ENCODE data around the gene C9orf78.
A peak's percentile ranks its signal among the peaks of the same experiment; 100 is the strongest.

The C9orf78 gene

GRCh38 chr9:129876815-129877214 is 41.7 kb upstream of the C9orf78 start:
- DNase-seq (ENCODE audit: insufficient read length, low spot score) (no peak), FAIRE-seq (no peak)
- no peak for TF ChIP-seq TAF1 (IDR thresholded peaks at IDR 0.05; ENCODE audit: low read depth, low read length)
- TF ChIP-seq POU2F2 (IDR thresholded peaks at IDR 0.05; ENCODE audit: low read depth, low read length): no peak
- no peak for TF ChIP-seq POLR2AphosphoS5 (IDR thresholded peaks at IDR 0.05; ENCODE audit: low read depth, low read length)
- TF ChIP-seq POLR2A (IDR thresholded peaks at IDR 0.05; ENCODE audit: low read depth, low read length): no peak
- no peak for TF ChIP-seq PAX5 (IDR thresholded peaks at IDR 0.05; ENCODE audit: insufficient read depth, low read length, severe bottlenecking)
- TF ChIP-seq SPI1 (IDR thresholded peaks at IDR 0.05; ENCODE audit: low read depth, low read length): peak; percentile 41; the same call in 1 of the 2 replicates

DNA sequence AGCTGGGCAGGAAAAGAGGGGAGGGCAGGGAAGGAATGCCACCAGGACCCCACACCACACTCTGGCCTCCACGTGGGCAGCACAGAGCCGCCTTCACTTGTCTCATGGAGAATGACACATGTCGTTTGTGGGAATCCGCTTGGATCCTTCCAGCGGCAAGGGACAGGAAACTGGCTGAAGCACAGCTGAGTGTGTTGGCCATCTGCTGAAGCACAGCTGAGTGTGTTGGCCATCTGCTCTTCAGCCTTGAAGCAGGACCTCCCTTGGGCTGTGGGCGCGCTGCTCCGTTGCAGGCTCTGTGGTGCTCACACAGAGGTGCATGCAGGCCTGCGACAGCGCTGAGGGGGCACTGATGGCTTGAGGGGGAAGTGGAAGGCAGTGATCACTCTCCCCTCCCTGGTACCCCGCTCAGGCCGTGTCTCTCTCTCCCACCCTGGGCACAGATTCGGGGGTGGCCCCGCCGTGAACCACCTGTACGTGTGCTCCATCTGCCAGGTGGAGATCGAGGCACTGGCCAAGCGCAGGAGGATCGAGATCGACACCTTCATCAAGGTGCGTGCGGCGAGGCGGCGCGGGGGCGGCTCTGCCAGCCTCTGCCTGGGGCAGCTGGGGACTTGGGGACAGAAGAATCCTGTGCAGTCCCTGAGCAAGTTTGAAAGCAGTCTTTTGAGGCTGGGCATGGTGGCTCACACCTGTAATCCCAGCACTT is 40.8 kb upstream of the C9orf78 start:
- DNase-seq (ENCODE audit: insufficient read length, low spot score) (no peak), FAIRE-seq (no peak)
- TF ChIP-seq POLR2A (IDR thresholded peaks at IDR 0.05; ENCODE audit: low read depth, low read length) (no peak), POU2F2 (IDR thresholded peaks at IDR 0.05; ENCODE audit: low read depth, low read length) (no peak), TAF1 (IDR thresholded peaks at IDR 0.05; ENCODE audit: low read depth, low read length) (no peak)

- DNase-seq (ENCODE audit: insufficient read length, low spot score): no peak
- FAIRE-seq: no peak
- TF ChIP-seq POLR2AphosphoS5 (IDR thresholded peaks at IDR 0.05; ENCODE audit: low read depth, low read length) (no peak), TAF1 (IDR thresholded peaks at IDR 0.05; ENCODE audit: low read depth, low read length) (no peak), SPI1 (IDR thresholded peaks at IDR 0.05; ENCODE audit: low read depth, low read length) (no peak), POU2F2 (IDR thresholded peaks at IDR 0.05; ENCODE audit: low read depth, low read length) (no peak), POLR2A (IDR thresholded peaks at IDR 0.05; ENCODE audit: low read depth, low read length) (no peak), PAX5 (IDR thresholded peaks at IDR 0.05; ENCODE audit: insufficient read depth, low read length, severe bottlenecking) (no peak)
These were observed 40.1 kb upstream of the C9orf78 start for GRCh38 chr9:129875181-129875611.

- FAIRE-seq: no peak
- DNase-seq (ENCODE audit: insufficient read length, low spot score): no peak
These were observed 39.4 kb upstream of the C9orf78 start for GRCh38 chr9:129874261-129875101.

DNA sequence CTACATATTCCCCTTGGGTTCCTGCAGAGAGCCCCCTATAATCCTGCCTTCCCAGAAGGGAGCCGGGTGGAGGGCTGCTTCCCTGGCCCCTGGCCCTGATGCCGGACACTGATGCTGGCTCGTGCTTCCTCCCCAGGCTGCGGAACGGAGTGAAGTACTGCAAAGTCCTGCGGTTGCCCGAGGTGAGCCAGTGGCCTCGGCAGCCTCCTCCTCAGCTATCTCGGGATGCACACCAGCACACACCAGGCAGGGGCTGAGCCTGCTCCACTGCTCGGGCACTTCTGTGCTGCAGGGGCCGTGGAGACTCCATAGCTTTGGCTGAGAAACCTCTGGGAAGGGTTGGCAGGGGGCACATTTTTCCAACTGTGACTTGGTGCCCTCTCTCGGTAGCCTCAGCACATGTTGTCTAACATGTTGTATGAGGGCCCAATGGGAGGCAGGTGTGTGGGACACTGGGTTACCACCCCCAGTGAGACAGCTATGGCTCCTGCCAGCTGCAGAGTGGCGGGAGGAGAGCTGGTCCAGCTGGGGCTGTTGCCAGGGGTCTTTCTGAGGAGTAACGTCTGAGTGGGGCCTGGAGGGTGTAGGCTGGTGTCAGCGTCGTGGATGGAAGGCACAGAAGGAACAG is 38.6 kb upstream of the C9orf78 start:
- TF ChIP-seq POU2F2 (IDR thresholded peaks at IDR 0.05; ENCODE audit: low read depth, low read length): no peak
- TF ChIP-seq POLR2AphosphoS5 (IDR thresholded peaks at IDR 0.05; ENCODE audit: low read depth, low read length): no peak
- no peak for TF ChIP-seq PAX5 (IDR thresholded peaks at IDR 0.05; ENCODE audit: insufficient read depth, low read length, severe bottlenecking)
- no peak for TF ChIP-seq TAF1 (IDR thresholded peaks at IDR 0.05; ENCODE audit: low read depth, low read length)
- no peak for DNase-seq (ENCODE audit: insufficient read length, low spot score)
- FAIRE-seq: no peak

More at GRCh38 chr9:129874261-129875101, 39.4 kb upstream of the C9orf78 start:
- TF ChIP-seq SPI1 (IDR thresholded peaks at IDR 0.05; ENCODE audit: low read depth, low read length): no peak
- TF ChIP-seq POU2F2 (IDR thresholded peaks at IDR 0.05; ENCODE audit: low read depth, low read length): no peak
- TF ChIP-seq PAX5 (IDR thresholded peaks at IDR 0.05; ENCODE audit: insufficient read depth, low read length, severe bottlenecking): no peak
- no peak for TF ChIP-seq POLR2A (IDR thresholded peaks at IDR 0.05; ENCODE audit: low read depth, low read length)
- TF ChIP-seq TAF1 (IDR thresholded peaks at IDR 0.05; ENCODE audit: low read depth, low read length): no peak
- no peak for TF ChIP-seq POLR2AphosphoS5 (IDR thresholded peaks at IDR 0.05; ENCODE audit: low read depth, low read length)

DNA sequence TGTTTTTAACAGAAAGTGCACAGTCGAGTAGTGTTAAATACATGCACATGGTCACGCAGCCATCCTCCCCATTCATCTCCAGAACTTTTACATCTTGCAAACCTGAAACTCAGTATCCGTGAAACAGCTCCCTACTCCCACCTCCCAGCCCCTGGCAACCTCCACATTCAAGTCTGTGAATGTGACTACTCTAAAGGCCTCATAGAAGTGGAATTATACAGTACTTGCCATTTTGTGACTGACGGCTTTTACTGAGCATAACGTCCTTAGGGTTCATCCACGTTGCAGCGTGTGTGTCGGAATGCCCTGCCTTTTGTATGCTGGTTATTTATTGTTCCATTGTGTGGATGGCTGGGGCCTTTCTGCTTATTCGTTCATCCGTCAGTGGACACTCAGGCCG is 36.0 kb upstream of the C9orf78 start:
- no peak for TF ChIP-seq SPI1 (IDR thresholded peaks at IDR 0.05; ENCODE audit: low read depth, low read length)
- FAIRE-seq: no peak
- no peak for DNase-seq (ENCODE audit: insufficient read length, low spot score)

- no peak for DNase-seq (ENCODE audit: insufficient read length, low spot score)
- no peak for FAIRE-seq
- TF ChIP-seq POLR2A (IDR thresholded peaks at IDR 0.05; ENCODE audit: low read depth, low read length) (no peak), SPI1 (IDR thresholded peaks at IDR 0.05; ENCODE audit: low read depth, low read length) (no peak), POLR2AphosphoS5 (IDR thresholded peaks at IDR 0.05; ENCODE audit: low read depth, low read length) (no peak), TAF1 (IDR thresholded peaks at IDR 0.05; ENCODE audit: low read depth, low read length) (no peak), PAX5 (IDR thresholded peaks at IDR 0.05; ENCODE audit: insufficient read depth, low read length, severe bottlenecking) (no peak), POU2F2 (IDR thresholded peaks at IDR 0.05; ENCODE audit: low read depth, low read length) (no peak)
These were observed 34.8 kb upstream of the C9orf78 start for GRCh38 chr9:129869585-129870501.

- no peak for TF ChIP-seq POLR2AphosphoS5 (IDR thresholded peaks at IDR 0.05; ENCODE audit: low read depth, low read length)
- TF ChIP-seq POLR2A (IDR thresholded peaks at IDR 0.05; ENCODE audit: low read depth, low read length): no peak
- TF ChIP-seq PAX5 (IDR thresholded peaks at IDR 0.05; ENCODE audit: insufficient read depth, low read length, severe bottlenecking): no peak
- no peak for TF ChIP-seq SPI1 (IDR thresholded peaks at IDR 0.05; ENCODE audit: low read depth, low read length)
- TF ChIP-seq POU2F2 (IDR thresholded peaks at IDR 0.05; ENCODE audit: low read depth, low read length): no peak
- no peak for TF ChIP-seq TAF1 (IDR thresholded peaks at IDR 0.05; ENCODE audit: low read depth, low read length)
These were observed 33.9 kb upstream of the C9orf78 start for GRCh38 chr9:129868872-129869486.

More at GRCh38 chr9:129868872-129869486, 33.9 kb upstream of the C9orf78 start:
- DNase-seq (ENCODE audit: insufficient read length, low spot score) (no peak), FAIRE-seq (no peak)
